ENCODE measurements around the gene LANCL2. TPM values are rescaled to one million over a fixed set of nuclear protein-coding genes. Genes with fewer than 3 reads are reported as not detected.
"Not testable (repeated sequence)": the region's sequence is repeated elsewhere in the genome, so short reads cannot be mapped to it uniquely, and the experiment has no call there.

Gene LANCL2
- total RNA-seq, 6 experiments from 2014 or later: 17.3 to 26.3 (median 21.4) TPM

DNA sequence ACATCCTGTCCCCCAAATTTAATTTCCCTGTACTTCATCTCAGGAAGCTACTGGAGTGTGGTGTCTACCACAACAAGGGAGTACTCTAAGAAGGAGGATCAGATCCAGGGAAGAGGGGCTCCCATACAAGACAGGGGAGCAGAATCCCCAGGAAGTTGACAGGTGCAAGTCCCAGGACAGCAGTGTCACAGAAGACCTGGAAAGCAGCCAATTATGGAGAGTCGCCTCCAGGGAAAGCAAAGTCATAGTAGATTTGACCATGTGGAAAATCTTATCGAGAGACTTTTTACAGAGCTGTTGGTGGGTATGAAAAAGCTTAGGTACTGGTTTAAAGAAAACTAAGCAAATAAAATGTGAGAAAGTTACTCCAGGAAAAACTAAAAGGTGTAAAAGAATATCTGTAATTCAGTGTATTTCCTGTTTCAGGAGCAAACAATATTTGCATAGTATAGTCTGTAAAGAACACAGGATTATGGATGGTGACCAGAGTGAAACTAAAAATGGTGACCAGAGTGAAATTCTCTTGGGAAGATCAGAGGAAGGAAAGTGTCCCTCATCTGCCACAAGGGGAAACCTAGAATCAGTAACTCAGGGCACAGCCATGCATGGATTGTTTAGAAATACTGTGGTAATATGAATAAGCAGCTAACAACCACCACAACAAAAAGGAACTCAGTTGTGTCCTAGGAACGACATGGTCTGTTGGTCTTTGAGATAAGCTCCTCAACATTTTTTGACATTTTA, 44.5 kb downstream of the LANCL2 start:
- H3K9me3 Mint-ChIP-seq: no peaks in the 10 kb centered on the region
- H3K27ac Mint-ChIP-seq: no peak overlapping the region
- peaks cover 17% of the 10 kb centered on the region for H3K36me3 Mint-ChIP-seq (ENCODE audit: low read depth)
- H3K27me3 Mint-ChIP-seq (ENCODE audit: insufficient read depth): no peaks in the 10 kb centered on the region; the same call in 1 of the 2 replicates
- TF ChIP-seq CTCF (IDR thresholded peaks at IDR 0.05): peak; percentile 56
- H3K4me1 Mint-ChIP-seq (ENCODE audit: low read depth): peaks cover 7% of the 10 kb centered on the region; the same call in 1 of the 2 replicates
- peak; percentile 18 for DNase-seq
- H3K4me3 Mint-ChIP-seq: no peak overlapping the region

DNA sequence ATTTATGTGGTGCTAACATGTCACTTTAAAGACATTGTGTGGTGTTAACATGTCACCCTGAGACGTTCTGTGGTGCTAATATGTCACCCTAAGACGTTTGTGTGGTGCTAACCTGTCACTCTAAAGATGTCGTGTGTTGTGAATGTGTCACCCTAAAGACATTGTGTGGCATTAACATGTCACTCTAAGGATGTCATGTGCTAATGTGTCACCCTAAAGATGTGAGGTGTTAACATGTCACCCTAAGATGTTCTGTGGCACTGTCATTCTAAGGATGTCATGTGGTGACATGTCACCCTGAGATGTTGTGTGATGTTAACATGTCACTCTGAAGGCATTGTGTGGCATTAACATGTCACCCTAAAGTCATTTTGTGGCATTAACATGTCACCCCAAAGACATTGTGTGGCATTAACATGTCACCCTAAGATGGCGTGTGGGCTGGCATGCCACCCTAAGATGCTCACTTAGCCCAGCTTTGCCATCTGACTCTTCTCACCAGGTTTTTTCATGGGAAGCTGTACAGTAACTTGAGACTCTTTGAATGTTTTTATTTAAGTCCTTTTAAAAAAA, 45.6 kb downstream of the LANCL2 start:
- no peak for TF ChIP-seq CTCF (IDR thresholded peaks at IDR 0.05)
- no peak for DNase-seq
- H3K4me1 Mint-ChIP-seq (ENCODE audit: low read depth): peaks cover 12% of the 10 kb centered on the region
- no peaks in the 10 kb centered on the region; the same call in 1 of the 2 replicates for H3K27me3 Mint-ChIP-seq (ENCODE audit: insufficient read depth)
- no peak overlapping the region for H3K4me3 Mint-ChIP-seq
- no peak overlapping the region for H3K27ac Mint-ChIP-seq
- H3K9me3 Mint-ChIP-seq: no peaks in the 10 kb centered on the region
- peaks cover 16% of the 10 kb centered on the region for H3K36me3 Mint-ChIP-seq (ENCODE audit: low read depth)

DNA sequence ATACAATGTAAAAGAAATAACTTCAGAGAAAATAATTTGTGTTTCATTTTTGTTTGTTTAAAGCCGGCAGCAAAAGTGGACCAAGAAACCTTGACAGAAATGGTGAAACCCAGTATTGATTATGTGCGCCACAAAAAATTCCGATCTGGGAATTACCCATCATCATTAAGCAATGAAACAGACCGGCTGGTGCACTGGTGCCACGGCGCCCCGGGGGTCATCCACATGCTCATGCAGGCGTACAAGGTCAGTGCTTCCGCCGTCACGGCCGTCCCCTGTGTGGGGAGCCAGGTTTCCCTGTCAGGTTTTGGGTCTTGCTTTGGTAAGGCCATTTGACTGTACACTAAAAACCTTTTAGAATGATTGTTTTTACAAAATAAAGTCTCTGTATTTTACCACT, 46.7 kb downstream of the LANCL2 start:
- Mint-ChIP-seq H3K27me3 (ENCODE audit: insufficient read depth) (no peaks in the 10 kb centered on the region), H3K36me3 (ENCODE audit: low read depth) (peaks cover 6% of the 10 kb centered on the region; the same call in 1 of the 2 replicates), H3K9me3 (no peaks in the 10 kb centered on the region), H3K4me3 (no peak overlapping the region), H3K4me1 (ENCODE audit: low read depth) (peaks cover 12% of the 10 kb centered on the region), H3K27ac (no peak overlapping the region)
- DNase-seq: no peak
- no peak for TF ChIP-seq CTCF (IDR thresholded peaks at IDR 0.05)

- Mint-ChIP-seq H3K4me1 (ENCODE audit: low read depth) (peaks cover 21% of the 10 kb centered on the region), H3K27me3 (ENCODE audit: insufficient read depth) (no peaks in the 10 kb centered on the region), H3K4me3 (no peak overlapping the region), H3K27ac (no peak overlapping the region), H3K36me3 (ENCODE audit: low read depth) (no peaks in the 10 kb centered on the region; the same call in 1 of the 2 replicates), H3K9me3 (no peaks in the 10 kb centered on the region)
- no peak for TF ChIP-seq CTCF (IDR thresholded peaks at IDR 0.05)
- no peak for DNase-seq
These were observed 48.3 kb downstream of the LANCL2 start for GRCh38 chr7:55413442-55413841.

DNA sequence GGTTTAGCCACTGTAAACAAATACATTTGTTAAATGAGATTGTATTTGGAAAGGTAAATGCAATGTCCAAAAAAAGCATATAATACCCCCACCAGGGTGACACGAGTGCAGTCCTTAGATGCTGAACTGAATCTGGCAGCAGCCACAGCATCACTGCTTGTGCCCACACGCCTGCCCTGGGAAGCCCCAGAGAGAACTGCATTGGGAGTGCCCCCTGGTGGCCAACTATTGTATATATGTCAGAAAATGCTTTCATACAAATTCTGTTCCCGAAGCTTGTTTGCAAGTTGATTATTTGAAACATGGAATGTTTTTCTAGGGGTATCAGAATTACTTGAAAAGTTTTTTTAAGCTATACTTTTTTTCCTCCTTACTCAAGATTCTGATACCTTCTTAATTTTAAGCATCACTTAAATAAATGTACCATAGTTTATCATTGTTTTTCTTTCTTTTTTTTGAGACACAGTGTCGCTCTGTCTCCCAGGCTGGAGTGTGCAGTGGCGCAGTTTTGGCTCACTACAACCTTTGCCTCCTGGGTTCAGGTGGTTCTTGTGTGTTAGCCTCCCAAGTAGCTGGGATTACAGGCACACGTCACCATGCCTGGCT, 50.1 kb downstream of the LANCL2 start:
- Mint-ChIP-seq H3K27me3 (ENCODE audit: insufficient read depth) (no peaks in the 10 kb centered on the region), H3K9me3 (no peaks in the 10 kb centered on the region), H3K27ac (no peak overlapping the region), H3K36me3 (ENCODE audit: low read depth) (no peaks in the 10 kb centered on the region; the same call in 1 of the 2 replicates), H3K4me1 (ENCODE audit: low read depth) (peaks cover 19% of the 10 kb centered on the region), H3K4me3 (no peak overlapping the region)
- DNase-seq: peak; percentile 54
- peak; percentile 99 for TF ChIP-seq CTCF (IDR thresholded peaks at IDR 0.05)

DNA sequence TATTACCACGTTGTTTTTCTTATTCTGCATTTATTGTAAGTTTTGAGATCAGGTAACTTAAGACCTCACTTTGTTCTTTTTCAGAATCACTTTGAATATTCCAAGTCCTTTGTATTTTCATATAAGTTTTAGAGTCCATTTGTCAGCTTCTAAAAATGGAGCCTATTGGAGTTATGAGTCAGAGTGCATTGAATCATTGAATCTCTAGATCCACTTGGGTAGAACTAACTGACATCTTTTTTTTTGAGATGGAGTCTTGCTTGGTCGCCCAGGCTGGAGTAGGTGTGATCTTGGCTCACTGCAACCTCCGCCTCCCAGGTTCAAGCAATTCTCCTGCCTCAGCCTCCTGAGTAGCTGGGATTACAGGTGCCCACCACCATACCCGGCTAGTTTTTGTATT, 52.3 kb downstream of the LANCL2 start:
- H3K9me3 Mint-ChIP-seq; H3K36me3 Mint-ChIP-seq (ENCODE audit: low read depth); H3K27ac Mint-ChIP-seq; H3K4me3 Mint-ChIP-seq; DNase-seq; H3K27me3 Mint-ChIP-seq (ENCODE audit: insufficient read depth): not testable (repeated sequence)
- peaks cover 31% of the 10 kb centered on the region for H3K4me1 Mint-ChIP-seq (ENCODE audit: low read depth)

Data from HFFc6 (cell line).